ENCODE results near the gene LCN10. TPM values are rescaled to one million over a fixed set of nuclear protein-coding genes. Genes with fewer than 3 reads are reported as not detected.

LCN10 gene
- total and polyA plus RNA-seq, 2 experiments from 2014 or later: not detected

DNA sequence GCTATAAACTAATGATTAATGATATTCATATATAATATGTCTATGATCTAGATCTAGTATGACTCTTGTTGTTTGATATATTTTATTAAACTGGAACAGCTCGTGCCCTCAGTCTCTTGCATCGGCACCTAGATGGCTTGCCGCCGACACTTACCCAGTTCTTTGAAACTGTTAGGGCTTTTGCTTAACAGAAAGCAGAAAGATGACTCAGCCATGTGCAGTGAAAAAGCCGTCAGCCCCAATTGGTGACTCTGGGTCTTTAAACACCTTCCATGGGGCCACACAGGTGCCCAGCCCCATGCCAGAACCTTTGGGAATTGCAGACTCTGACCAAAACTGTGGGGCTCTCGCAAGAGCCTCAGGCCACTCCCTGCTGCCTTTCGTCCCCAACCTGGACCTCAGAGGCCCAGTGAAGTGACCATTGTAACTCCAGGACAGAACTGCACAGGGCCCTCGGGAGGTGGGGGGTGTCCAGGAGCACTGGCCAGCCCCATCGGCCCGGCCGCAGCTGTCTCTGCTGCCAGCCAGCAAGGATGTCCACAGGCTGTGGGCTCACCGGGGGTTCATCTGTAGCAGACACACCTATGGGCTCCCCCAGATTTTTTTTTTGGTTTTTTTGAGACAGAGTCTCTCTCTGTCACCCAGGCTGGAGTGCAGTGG, 7.8 kb downstream of the LCN10 start:
- no peaks in the 10 kb centered on the region for H3K9me3 ChIP-seq (ENCODE audit: low read depth)
- H3K9ac ChIP-seq: no peak overlapping the region
- no peaks in the 10 kb centered on the region for H3K4me1 ChIP-seq (ENCODE audit: insufficient read depth)
- no peak for DNase-seq
- no peaks in the 10 kb centered on the region for H4K20me1 ChIP-seq (ENCODE audit: insufficient read depth)
- WGBS, 2 experiments (ENCODE audit: low coverage in 1 of 2, low lambda C conversion rate in 2 of 2, missing lambda C conversion rate in 2 of 2): 75 to 79% methylated on average over 12 of the region's 12 CpGs
- H3K4me3 ChIP-seq: no peak overlapping the region
- peaks cover 8% of the 10 kb centered on the region; the same call in 1 of the 2 replicates for H3K27me3 ChIP-seq (replicated peaks; ENCODE audit: insufficient read depth)
- no peaks in the 10 kb centered on the region for H3F3A ChIP-seq (ENCODE audit: insufficient read depth)
- no peak overlapping the region for H3K4me2 ChIP-seq (ENCODE audit: unreplicated experiment)
- H3K27ac ChIP-seq: no peak overlapping the region
- no peaks in the 10 kb centered on the region for H3K36me3 ChIP-seq (ENCODE audit: low read depth)
- no peaks in the 10 kb centered on the region for H3K9me2 ChIP-seq (ENCODE audit: insufficient read depth)
- in situ Hi-C loops (cut with MboI): no loop called here
- no peak overlapping the region for H2AFZ ChIP-seq
- peaks cover 22% of the 10 kb centered on the region for H3K79me2 ChIP-seq (ENCODE audit: insufficient read depth)
- no peak for TF ChIP-seq EZH2 (IDR thresholded peaks at IDR 0.05; ENCODE audit: insufficient read depth, poor library complexity, severe bottlenecking)

GRCh38 chr9:136733611-136734010, 9.1 kb downstream of the LCN10 start:
- H3K4me2 ChIP-seq (ENCODE audit: unreplicated experiment): no peak overlapping the region
- H3K79me2 ChIP-seq (ENCODE audit: insufficient read depth): peaks cover 32% of the 10 kb centered on the region
- in situ Hi-C loops (cut with MboI): no loop called here
- H3K36me3 ChIP-seq (ENCODE audit: low read depth): no peaks in the 10 kb centered on the region
- H3K27ac ChIP-seq: no peak overlapping the region
- peaks cover 4% of the 10 kb centered on the region; the same call in 1 of the 2 replicates for H3K4me1 ChIP-seq (ENCODE audit: insufficient read depth)
- DNase-seq: no peak
- no peak overlapping the region for H3K9ac ChIP-seq
- H3K27me3 ChIP-seq (replicated peaks; ENCODE audit: insufficient read depth): peaks cover 5% of the 10 kb centered on the region; the same call in 1 of the 2 replicates
- TF ChIP-seq EZH2 (IDR thresholded peaks at IDR 0.05; ENCODE audit: insufficient read depth, poor library complexity, severe bottlenecking): no peak
- no peak for TF ChIP-seq EZH2phosphoT487 (IDR thresholded peaks at IDR 0.05; ENCODE audit: insufficient read depth, low read depth)
- H3K9me2 ChIP-seq (ENCODE audit: insufficient read depth): no peaks in the 10 kb centered on the region
- H4K20me1 ChIP-seq (ENCODE audit: insufficient read depth): no peaks in the 10 kb centered on the region
- no peak overlapping the region for H3K4me3 ChIP-seq
- no peak overlapping the region for H2AFZ ChIP-seq
- 74 to 77% methylated on average over 12 of the region's 12 CpGs for WGBS, 2 experiments (ENCODE audit: low coverage in 1 of 2, low lambda C conversion rate in 2 of 2, missing lambda C conversion rate in 2 of 2)
- 0 out of 2 replicates have a peak, but pooled peaks cover 4% of the 10 kb centered on the region for H3F3A ChIP-seq (ENCODE audit: insufficient read depth)
- no peaks in the 10 kb centered on the region for H3K9me3 ChIP-seq (ENCODE audit: low read depth)

DNA sequence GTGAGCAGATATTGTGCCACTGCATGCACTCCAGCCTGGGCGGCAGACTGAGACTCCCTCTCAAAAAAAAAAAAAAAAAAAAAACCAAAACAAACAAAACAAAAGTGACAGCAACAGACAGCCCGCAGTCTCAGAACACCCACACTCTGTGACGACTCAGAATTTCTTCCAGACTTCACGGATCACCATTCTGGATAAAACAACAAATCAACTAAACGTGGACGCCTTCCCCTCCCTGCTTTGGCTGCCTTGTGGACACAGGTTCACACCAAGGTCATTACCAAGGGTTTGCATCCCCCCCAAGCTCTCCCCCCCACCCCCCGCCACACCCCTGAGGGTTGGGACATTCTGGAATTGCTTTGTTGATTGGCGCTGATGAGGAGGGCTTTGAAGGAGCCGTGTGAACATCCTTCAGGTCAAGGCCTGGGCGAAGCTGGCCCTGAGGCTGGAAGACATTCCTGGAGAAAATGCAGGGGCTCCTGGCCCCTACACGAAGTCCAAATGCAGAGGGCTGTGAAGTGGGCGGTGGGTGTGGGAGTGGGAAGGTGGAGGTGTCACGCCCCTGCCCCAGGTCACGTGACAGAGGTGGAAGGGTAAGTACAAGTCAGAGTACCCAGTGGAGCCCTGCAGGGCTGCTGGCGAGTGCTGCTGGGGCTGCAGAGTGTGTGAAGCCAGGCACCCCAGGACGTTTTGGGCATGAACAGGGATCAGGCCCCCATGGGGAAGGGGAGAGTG, 10.1 kb downstream of the LCN10 start:
- Histone ChIP-seq H3K4me3 (no peak overlapping the region), H4K20me1 (ENCODE audit: insufficient read depth) (no peaks in the 10 kb centered on the region), H3K9me2 (ENCODE audit: insufficient read depth) (no peaks in the 10 kb centered on the region), H3K27me3 (replicated peaks; ENCODE audit: insufficient read depth) (no peaks in the 10 kb centered on the region), H3K4me1 (ENCODE audit: insufficient read depth) (peaks cover 4% of the 10 kb centered on the region; the same call in 1 of the 2 replicates), H2AFZ (no peak overlapping the region), H3K36me3 (ENCODE audit: low read depth) (no peaks in the 10 kb centered on the region), H3K9ac (no peak overlapping the region), H3K27ac (no peak overlapping the region), H3K4me2 (ENCODE audit: unreplicated experiment) (no peak overlapping the region), H3K9me3 (ENCODE audit: low read depth) (no peaks in the 10 kb centered on the region), H3F3A (ENCODE audit: insufficient read depth) (0 out of 2 replicates have a peak, but pooled peaks cover 4% of the 10 kb centered on the region), H3K79me2 (ENCODE audit: insufficient read depth) (peaks cover 35% of the 10 kb centered on the region)
- no peak for DNase-seq
- in situ Hi-C loops (cut with MboI): no loop called here
- 61 to 68% methylated on average over 16 of the region's 16 CpGs for whole genome bisulfite sequencing, 2 experiments (ENCODE audit: low coverage in 1 of 2, low lambda C conversion rate in 2 of 2, missing lambda C conversion rate in 2 of 2)
- TF ChIP-seq EZH2phosphoT487 (IDR thresholded peaks at IDR 0.05; ENCODE audit: insufficient read depth, low read depth): no peak
- TF ChIP-seq EZH2 (IDR thresholded peaks at IDR 0.05; ENCODE audit: insufficient read depth, poor library complexity, severe bottlenecking): no peak

GRCh38 chr9:136729926-136730325, 12.8 kb downstream of the LCN10 start:
- H3K4me1 ChIP-seq (ENCODE audit: insufficient read depth): peaks cover 20% of the 10 kb centered on the region
- 97 to 98% methylated on average over 8 of the region's 8 CpGs for WGBS, 2 experiments (ENCODE audit: low coverage in 1 of 2, low lambda C conversion rate in 2 of 2, missing lambda C conversion rate in 2 of 2)
- no peaks in the 10 kb centered on the region for H3K27me3 ChIP-seq (replicated peaks; ENCODE audit: insufficient read depth)

More at GRCh38 chr9:136729926-136730325, 12.8 kb downstream of the LCN10 start:
- in situ Hi-C loops (cut with MboI): no loop called here
- Histone ChIP-seq H4K20me1 (ENCODE audit: insufficient read depth) (peaks cover 11% of the 10 kb centered on the region; the same call in 1 of the 2 replicates), H3K36me3 (ENCODE audit: low read depth) (peaks cover 5% of the 10 kb centered on the region; the same call in 1 of the 2 replicates), H3K27ac (no peak overlapping the region), H3K79me2 (ENCODE audit: insufficient read depth) (peaks cover 59% of the 10 kb centered on the region), H3K4me2 (ENCODE audit: unreplicated experiment) (no peak overlapping the region), H3K9me2 (ENCODE audit: insufficient read depth) (no peaks in the 10 kb centered on the region), H3F3A (ENCODE audit: insufficient read depth) (peaks cover 23% of the 10 kb centered on the region; the same call in 1 of the 2 replicates), H2AFZ (no peak overlapping the region), H3K9me3 (ENCODE audit: low read depth) (no peaks in the 10 kb centered on the region), H3K4me3 (no peak overlapping the region), H3K9ac (no peak overlapping the region)
- DNase-seq: no peak
- TF ChIP-seq EZH2 (IDR thresholded peaks at IDR 0.05; ENCODE audit: insufficient read depth, poor library complexity, severe bottlenecking): no peak
- TF ChIP-seq EZH2phosphoT487 (IDR thresholded peaks at IDR 0.05; ENCODE audit: insufficient read depth, low read depth): no peak
